Fibroblast of skin of back (primary cell): Measurements from ENCODE around the gene GOLGA8S.
"Not testable (repeated sequence)": the region's sequence is repeated elsewhere in the genome, so short reads cannot be mapped to it uniquely, and the experiment has no call there.

Experiments
- DNase-seq: peaks from one replicate; pipeline ENCODE4 v3.0.0-alpha.2; 2013

GOLGA8S gene

DNA sequence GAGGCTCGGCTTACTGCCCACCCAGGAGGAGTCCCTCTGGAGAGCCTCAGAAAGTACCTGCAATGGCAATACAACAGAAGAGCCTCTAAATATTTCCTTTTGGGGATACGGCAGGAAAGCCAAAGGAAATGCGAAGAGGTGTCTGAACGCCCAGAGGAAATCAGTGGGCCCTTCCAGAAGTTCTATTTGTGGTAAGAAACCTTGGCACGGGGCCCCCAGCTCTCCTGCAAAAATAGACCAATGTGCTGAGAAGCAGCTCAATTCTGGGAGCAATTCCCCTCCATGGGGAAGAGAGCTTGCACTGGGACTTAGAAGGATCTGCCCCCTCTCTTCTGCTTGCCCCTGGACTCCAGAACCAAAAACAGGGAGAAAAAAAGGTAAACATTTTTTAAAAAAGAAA is 44.7 kb downstream of the GOLGA8S start:
- DNase-seq, result not testable (repeated sequence)

GRCh38 chr15:23401627-23402026 is 47.1 kb downstream of the GOLGA8S start:
- DNase-seq, result no peak

DNA sequence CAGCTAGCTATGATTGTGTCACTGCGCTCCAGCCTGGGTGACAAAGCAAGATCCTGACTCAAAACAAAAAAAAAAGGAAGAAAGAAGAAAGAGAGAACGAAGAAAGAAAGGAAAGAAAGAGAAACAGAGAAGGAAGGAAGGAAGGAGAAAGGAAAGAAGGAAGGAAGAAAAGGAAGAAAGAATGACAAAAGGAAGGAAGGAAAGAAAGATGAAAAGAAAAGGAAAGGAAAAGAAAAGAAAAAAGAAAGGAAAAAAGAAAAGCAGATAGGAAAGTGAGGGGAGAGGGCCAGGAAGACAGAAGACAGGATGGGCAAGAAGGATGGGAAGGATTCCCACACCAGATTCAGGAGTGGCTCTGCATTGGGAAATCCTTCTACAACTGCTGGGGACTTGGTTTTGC is 47.6 kb downstream of the GOLGA8S start:
- no peak for DNase-seq

DNA sequence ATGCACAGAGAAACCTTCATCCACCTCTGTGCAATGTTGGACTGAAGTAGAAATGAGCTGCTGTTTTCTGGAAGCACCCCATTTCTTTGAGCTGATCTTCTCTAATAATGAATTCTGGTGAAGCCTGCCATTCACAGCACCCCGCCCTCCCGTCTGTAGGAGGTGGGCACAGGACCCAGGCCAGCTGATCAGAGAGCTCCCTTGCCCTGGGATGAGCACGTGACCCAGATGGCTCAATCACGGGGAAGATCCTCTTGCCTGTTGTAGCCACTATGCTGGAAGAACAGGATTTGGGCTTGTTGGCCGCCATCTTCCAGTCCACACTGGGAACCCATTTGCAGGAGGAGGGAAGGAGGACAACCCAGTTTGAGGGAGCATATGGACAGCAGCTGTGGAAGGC is 48.0 kb downstream of the GOLGA8S start:
- no peak for DNase-seq

DNA sequence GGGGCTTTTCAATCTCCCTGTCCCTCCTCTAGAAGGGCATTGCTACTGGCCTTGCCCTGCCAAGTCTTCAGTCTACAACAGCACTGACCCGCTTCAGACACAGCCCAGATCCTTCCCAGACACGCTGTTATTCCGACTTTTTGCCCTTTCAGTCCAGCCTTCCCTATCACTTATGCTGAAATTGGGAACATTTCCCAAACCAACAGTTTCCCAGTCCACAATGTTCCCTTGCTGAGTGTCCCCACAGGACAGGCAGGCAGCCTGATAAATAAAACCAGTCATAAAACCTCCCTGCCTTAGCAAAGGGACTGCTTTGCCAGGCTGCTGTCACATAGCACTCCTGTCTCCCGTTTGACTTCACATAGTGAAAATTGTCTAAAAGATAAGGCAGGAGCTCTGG is 49.0 kb downstream of the GOLGA8S start:
- no peak for DNase-seq

GRCh38 chr15:23411841-23412240 is 57.3 kb downstream of the GOLGA8S start:
- DNase-seq, result no peak

DNA sequence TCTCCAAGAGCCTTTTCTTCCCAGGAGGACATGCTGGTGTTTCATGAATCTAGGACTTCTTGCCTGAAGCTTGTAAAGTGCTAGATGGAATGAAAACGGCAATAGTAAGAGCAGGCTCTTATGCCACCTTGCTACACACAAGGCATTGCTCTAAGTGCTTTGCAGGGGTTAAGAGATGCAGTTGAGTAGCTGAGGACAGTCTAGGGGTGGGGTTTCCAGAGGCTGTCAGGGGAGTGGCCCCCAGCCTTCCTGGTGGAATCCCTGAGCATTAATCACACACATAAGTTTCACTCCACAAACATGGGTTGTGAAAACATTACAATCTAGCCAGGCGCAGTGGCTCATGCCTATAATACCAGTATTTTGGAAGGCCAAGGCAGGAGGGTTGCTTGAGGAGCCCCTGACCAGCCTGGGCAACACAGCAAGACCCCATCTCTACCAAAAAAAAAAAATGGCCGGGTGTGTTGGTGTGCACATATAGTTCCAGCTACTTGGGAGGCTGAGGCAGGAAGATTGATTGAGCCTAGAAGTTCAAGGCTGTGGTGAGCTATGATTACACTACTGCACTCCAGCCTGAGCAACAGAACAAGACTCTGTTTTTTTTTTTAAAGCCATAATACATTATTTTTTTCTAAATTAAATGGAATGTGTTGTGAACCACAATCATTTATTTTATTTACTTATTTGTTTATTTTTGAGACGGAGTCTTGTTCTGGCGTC is 58.5 kb downstream of the GOLGA8S start:
- DNase-seq, result not testable (repeated sequence)
